ENCODE data around the gene USH2A. TPM values are rescaled to one million over a fixed set of nuclear protein-coding genes. Genes with fewer than 3 reads are reported as not detected.

Gene USH2A
- total RNA-seq, 1 donor from 2014 or later: not detected

GRCh38 chr1:216250861-216251260, 172.4 kb downstream of the USH2A start:
- Mint-ChIP-seq H3K36me3 (ENCODE audit: unreplicated experiment) (no peaks in the 10 kb centered on the region), H3K27ac (ENCODE audit: unreplicated experiment) (no peak overlapping the region), H3K27me3 (ENCODE audit: unreplicated experiment) (peaks cover 12% of the 10 kb centered on the region), H3K4me1 (ENCODE audit: unreplicated experiment) (no peaks in the 10 kb centered on the region), H3K9me3 (ENCODE audit: unreplicated experiment) (no peaks in the 10 kb centered on the region), H3K4me3 (ENCODE audit: unreplicated experiment) (no peak overlapping the region)
- TF ChIP-seq CTCF (IDR thresholded peaks at IDR 0.05): no peak
- DNase-seq (ENCODE audit: extremely low spot score, unreplicated experiment): no peak

GRCh38 chr1:216248628-216249027, 174.6 kb downstream of the USH2A start:
- no peak for DNase-seq (ENCODE audit: extremely low spot score, unreplicated experiment)
- Mint-ChIP-seq H3K9me3 (ENCODE audit: unreplicated experiment) (no peaks in the 10 kb centered on the region), H3K27ac (ENCODE audit: unreplicated experiment) (no peak overlapping the region), H3K27me3 (ENCODE audit: unreplicated experiment) (peaks cover 22% of the 10 kb centered on the region), H3K36me3 (ENCODE audit: unreplicated experiment) (no peaks in the 10 kb centered on the region), H3K4me1 (ENCODE audit: unreplicated experiment) (no peaks in the 10 kb centered on the region), H3K4me3 (ENCODE audit: unreplicated experiment) (no peak overlapping the region)
- TF ChIP-seq CTCF (IDR thresholded peaks at IDR 0.05): no peak

DNA sequence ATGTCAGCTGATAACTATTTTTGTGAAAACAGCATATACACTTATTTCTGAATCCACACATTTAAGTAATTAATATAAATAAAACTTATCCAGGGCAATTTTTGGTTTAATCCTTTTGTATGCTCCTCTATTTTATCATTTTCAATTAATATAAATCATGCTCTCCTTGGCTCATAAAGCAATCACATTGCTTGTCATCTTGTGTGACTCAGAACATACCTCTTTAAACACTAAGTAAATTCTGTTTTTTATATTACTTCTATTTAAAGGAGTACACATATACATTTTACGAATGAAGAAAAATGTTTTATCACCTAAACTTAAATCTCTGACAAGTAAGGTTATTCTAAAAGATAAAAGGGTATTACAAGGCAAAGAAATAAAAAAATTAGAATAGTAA, 175.3 kb downstream of the USH2A start:
- no peak for TF ChIP-seq CTCF (IDR thresholded peaks at IDR 0.05)
- DNase-seq (ENCODE audit: extremely low spot score, unreplicated experiment): no peak
- H3K4me3 Mint-ChIP-seq (ENCODE audit: unreplicated experiment): no peak overlapping the region
- H3K36me3 Mint-ChIP-seq (ENCODE audit: unreplicated experiment): no peaks in the 10 kb centered on the region
- no peaks in the 10 kb centered on the region for H3K9me3 Mint-ChIP-seq (ENCODE audit: unreplicated experiment)
- H3K27me3 Mint-ChIP-seq (ENCODE audit: unreplicated experiment): peaks cover 19% of the 10 kb centered on the region
- H3K4me1 Mint-ChIP-seq (ENCODE audit: unreplicated experiment): no peaks in the 10 kb centered on the region
- H3K27ac Mint-ChIP-seq (ENCODE audit: unreplicated experiment): no peak overlapping the region

GRCh38 chr1:216246577-216247203, 176.6 kb downstream of the USH2A start:
- H3K4me1 Mint-ChIP-seq (ENCODE audit: unreplicated experiment): no peaks in the 10 kb centered on the region
- no peak overlapping the region for H3K4me3 Mint-ChIP-seq (ENCODE audit: unreplicated experiment)
- peaks cover 19% of the 10 kb centered on the region for H3K27me3 Mint-ChIP-seq (ENCODE audit: unreplicated experiment)
- no peak for TF ChIP-seq CTCF (IDR thresholded peaks at IDR 0.05)
- H3K27ac Mint-ChIP-seq (ENCODE audit: unreplicated experiment): no peak overlapping the region
- H3K9me3 Mint-ChIP-seq (ENCODE audit: unreplicated experiment): no peaks in the 10 kb centered on the region
- H3K36me3 Mint-ChIP-seq (ENCODE audit: unreplicated experiment): no peaks in the 10 kb centered on the region
- DNase-seq (ENCODE audit: extremely low spot score, unreplicated experiment): no peak

- Mint-ChIP-seq H3K4me1 (ENCODE audit: unreplicated experiment) (no peaks in the 10 kb centered on the region), H3K27ac (ENCODE audit: unreplicated experiment) (no peak overlapping the region), H3K9me3 (ENCODE audit: unreplicated experiment) (no peaks in the 10 kb centered on the region), H3K4me3 (ENCODE audit: unreplicated experiment) (no peak overlapping the region), H3K36me3 (ENCODE audit: unreplicated experiment) (no peaks in the 10 kb centered on the region), H3K27me3 (ENCODE audit: unreplicated experiment) (peaks cover 28% of the 10 kb centered on the region)
- no peak for TF ChIP-seq CTCF (IDR thresholded peaks at IDR 0.05)
- no peak for DNase-seq (ENCODE audit: extremely low spot score, unreplicated experiment)
Observed at GRCh38 chr1:216238844-216239243, 184.4 kb downstream of the USH2A start.
